ENCODE data around the gene STAT6.

Gene STAT6

DNA sequence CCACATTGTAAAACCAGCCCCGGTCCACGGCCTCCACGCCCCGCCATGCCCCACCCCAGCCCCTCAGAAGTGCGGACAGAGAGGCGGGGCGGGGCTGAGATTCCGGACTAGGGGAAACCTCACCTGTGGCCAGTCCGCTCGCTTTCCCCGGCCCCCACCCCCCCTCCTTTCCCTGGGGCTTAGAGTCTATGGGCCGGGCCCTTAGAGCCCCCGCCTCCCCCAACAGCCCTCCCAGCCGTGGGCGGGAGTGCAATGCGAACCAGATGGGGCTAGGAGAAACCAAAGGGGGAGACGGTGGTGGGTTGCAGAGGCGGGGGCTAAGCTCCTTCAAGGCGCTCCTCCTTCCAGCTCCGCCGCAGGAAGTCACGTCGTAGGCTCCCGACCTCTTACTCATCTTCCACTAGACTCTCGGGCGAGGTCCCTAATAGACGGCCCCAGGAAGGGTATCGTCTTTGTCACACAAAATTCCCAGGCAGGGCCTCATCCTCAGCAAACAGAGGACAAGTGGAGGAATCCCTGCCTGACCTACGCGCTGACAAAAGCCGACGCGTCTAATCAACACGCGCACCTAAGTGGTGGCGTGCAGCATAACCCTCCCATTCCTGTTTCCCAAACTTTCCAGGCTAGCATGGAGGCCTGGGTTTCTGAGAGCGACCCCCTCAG, 23.3 kb downstream of the STAT6 start:
- Histone ChIP-seq H2AFZ (ENCODE audit: low read length) (peak overlapping the region; percentile 64), H3K36me3 (ENCODE audit: insufficient read depth, low read length) (no peaks in the 10 kb centered on the region; the same call in 1 of the 2 replicates), H3K9ac (ENCODE audit: low read depth, low read length, poor library complexity, severe bottlenecking) (peak overlapping the region; percentile 91), H4K20me1 (ENCODE audit: insufficient read depth, low read length, poor library complexity, severe bottlenecking) (peaks cover 5% of the 10 kb centered on the region), H3K4me3 (ENCODE audit: low read length, poor library complexity, severe bottlenecking) (peak overlapping the region; percentile 78), H3K9me3 (ENCODE audit: insufficient read depth, low read depth, low read length) (no peaks in the 10 kb centered on the region), H3K27me3 (ENCODE audit: insufficient read depth, low read length, poor library complexity, severe bottlenecking) (no peaks in the 10 kb centered on the region), H3F3A (ENCODE audit: low read depth) (peaks cover 3% of the 10 kb centered on the region; the same call in 1 of the 2 replicates), H3K79me2 (ENCODE audit: insufficient read depth, low read length) (peaks cover 24% of the 10 kb centered on the region), H3K4me2 (ENCODE audit: low read depth, low read length, poor library complexity, severe bottlenecking) (peak overlapping the region; percentile 92), H3K9me2 (replicated peaks; ENCODE audit: low read depth, low read length) (no peaks in the 10 kb centered on the region), H3K4me1 (ENCODE audit: insufficient read depth, low read length, poor library complexity, severe bottlenecking) (peaks cover 20% of the 10 kb centered on the region)
- TF ChIP-seq EZH2phosphoT487 (IDR thresholded peaks at IDR 0.05; ENCODE audit: borderline replicate concordance): no peak
- TF ChIP-seq, protein P1, sequence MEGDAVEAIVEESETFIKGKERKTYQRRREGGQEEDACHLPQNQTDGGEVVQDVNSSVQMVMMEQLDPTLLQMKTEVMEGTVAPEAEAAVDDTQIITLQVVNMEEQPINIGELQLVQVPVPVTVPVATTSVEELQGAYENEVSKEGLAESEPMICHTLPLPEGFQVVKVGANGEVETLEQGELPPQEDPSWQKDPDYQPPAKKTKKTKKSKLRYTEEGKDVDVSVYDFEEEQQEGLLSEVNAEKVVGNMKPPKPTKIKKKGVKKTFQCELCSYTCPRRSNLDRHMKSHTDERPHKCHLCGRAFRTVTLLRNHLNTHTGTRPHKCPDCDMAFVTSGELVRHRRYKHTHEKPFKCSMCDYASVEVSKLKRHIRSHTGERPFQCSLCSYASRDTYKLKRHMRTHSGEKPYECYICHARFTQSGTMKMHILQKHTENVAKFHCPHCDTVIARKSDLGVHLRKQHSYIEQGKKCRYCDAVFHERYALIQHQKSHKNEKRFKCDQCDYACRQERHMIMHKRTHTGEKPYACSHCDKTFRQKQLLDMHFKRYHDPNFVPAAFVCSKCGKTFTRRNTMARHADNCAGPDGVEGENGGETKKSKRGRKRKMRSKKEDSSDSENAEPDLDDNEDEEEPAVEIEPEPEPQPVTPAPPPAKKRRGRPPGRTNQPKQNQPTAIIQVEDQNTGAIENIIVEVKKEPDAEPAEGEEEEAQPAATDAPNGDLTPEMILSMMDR (conservative IDR thresholded peaks at IDR 0.05; ENCODE audit: low read length): no peak

DNA sequence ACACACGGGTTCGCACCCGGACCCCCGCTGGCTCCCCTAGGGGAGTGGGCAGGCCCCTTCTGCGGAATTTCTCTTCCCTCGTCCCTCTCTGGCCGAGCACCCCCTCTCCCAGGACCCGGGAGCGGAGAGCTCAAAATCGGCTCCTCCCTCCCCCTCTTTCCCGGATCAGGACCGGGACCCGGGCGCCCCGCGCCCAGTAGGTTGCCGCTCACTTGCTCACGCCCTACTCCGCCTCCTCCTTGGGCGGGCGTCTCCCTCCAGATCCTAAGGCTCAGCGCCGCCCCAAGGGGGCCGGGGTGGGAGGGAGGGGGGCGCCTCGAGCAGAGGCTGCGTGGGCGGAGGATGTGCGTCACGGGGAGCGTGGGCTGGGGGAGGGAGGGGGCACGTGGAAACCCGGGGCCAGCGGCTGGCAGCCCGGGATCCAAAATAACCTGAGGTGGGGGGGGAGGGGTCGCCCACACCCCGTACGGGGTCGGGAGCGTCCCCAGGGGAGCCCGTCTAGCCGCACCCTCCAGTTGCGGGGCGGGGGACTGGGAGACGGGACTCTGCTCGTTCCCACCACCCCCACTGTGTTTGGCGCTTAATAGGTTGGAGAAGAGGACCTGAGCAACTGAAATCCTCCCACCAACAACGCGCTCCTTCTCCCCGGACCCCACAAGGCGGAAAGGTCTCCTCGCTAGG, 24.0 kb downstream of the STAT6 start:
- Histone ChIP-seq H3K9me3 (ENCODE audit: insufficient read depth, low read depth, low read length) (no peaks in the 10 kb centered on the region), H3K4me3 (ENCODE audit: low read length, poor library complexity, severe bottlenecking) (peak overlapping the region; percentile 78), H3K36me3 (ENCODE audit: insufficient read depth, low read length) (no peaks in the 10 kb centered on the region), H4K20me1 (ENCODE audit: insufficient read depth, low read length, poor library complexity, severe bottlenecking) (peaks cover 5% of the 10 kb centered on the region), H3K9me2 (replicated peaks; ENCODE audit: low read depth, low read length) (no peaks in the 10 kb centered on the region), H3K79me2 (ENCODE audit: insufficient read depth, low read length) (peaks cover 21% of the 10 kb centered on the region), H3K4me1 (ENCODE audit: insufficient read depth, low read length, poor library complexity, severe bottlenecking) (peaks cover 20% of the 10 kb centered on the region), H2AFZ (ENCODE audit: low read length) (peak overlapping the region; percentile 73), H3K9ac (ENCODE audit: low read depth, low read length, poor library complexity, severe bottlenecking) (peak overlapping the region; percentile 91), H3F3A (ENCODE audit: low read depth) (peaks cover 3% of the 10 kb centered on the region; the same call in 1 of the 2 replicates), H3K4me2 (ENCODE audit: low read depth, low read length, poor library complexity, severe bottlenecking) (peak overlapping the region; percentile 92), H3K27me3 (ENCODE audit: insufficient read depth, low read length, poor library complexity, severe bottlenecking) (no peaks in the 10 kb centered on the region)
- TF ChIP-seq, protein P1 (conservative IDR thresholded peaks at IDR 0.05; ENCODE audit: low read length): no peak
- no peak for TF ChIP-seq EZH2phosphoT487 (IDR thresholded peaks at IDR 0.05; ENCODE audit: borderline replicate concordance)

DNA sequence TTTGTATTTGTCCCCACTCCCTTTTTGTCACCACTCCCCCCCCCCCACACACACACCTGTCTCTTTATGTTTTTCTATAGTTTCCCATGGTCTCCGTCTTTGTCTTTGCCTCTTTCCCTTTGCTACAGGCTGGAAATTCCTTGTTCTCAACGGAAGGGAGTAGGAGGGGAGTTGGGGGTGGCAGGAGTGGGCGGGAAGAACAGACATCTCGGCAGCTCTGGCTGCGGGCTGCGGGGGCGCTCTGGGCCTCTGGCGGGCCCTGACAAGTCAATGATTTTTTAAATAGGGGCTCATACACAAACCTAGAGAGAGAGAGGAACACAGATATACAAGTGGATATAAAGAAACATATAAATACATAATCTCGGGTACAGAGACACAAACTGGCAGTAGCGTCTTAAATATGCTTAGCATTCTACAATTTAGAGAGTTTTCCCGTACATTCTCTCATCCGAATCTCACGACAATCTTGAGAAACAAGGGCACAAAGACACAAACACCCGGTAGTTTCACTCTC, 24.6 kb downstream of the STAT6 start:
- Histone ChIP-seq H3K9me2 (replicated peaks; ENCODE audit: low read depth, low read length) (no peaks in the 10 kb centered on the region), H3K4me1 (ENCODE audit: insufficient read depth, low read length, poor library complexity, severe bottlenecking) (peaks cover 20% of the 10 kb centered on the region), H3F3A (ENCODE audit: low read depth) (no peaks in the 10 kb centered on the region), H3K9me3 (ENCODE audit: insufficient read depth, low read depth, low read length) (no peaks in the 10 kb centered on the region), H3K9ac (ENCODE audit: low read depth, low read length, poor library complexity, severe bottlenecking) (peak overlapping the region; percentile 91), H3K4me3 (ENCODE audit: low read length, poor library complexity, severe bottlenecking) (peak overlapping the region; percentile 78), H3K79me2 (ENCODE audit: insufficient read depth, low read length) (peaks cover 20% of the 10 kb centered on the region), H2AFZ (ENCODE audit: low read length) (peak overlapping the region; percentile 73), H4K20me1 (ENCODE audit: insufficient read depth, low read length, poor library complexity, severe bottlenecking) (peaks cover 5% of the 10 kb centered on the region), H3K27me3 (ENCODE audit: insufficient read depth, low read length, poor library complexity, severe bottlenecking) (no peaks in the 10 kb centered on the region), H3K36me3 (ENCODE audit: insufficient read depth, low read length) (no peaks in the 10 kb centered on the region), H3K4me2 (ENCODE audit: low read depth, low read length, poor library complexity, severe bottlenecking) (peak overlapping the region; percentile 92)
- TF ChIP-seq, protein P1 (conservative IDR thresholded peaks at IDR 0.05; ENCODE audit: low read length): peak; percentile 69
- TF ChIP-seq EZH2phosphoT487 (IDR thresholded peaks at IDR 0.05; ENCODE audit: borderline replicate concordance): no peak
